Measurements from ENCODE around the gene KIAA0930.
"Not testable (repeated sequence)": the region's sequence is repeated elsewhere in the genome, so short reads cannot be mapped to it uniquely, and the experiment has no call there.

Gene KIAA0930

GRCh38 chr22:45200860-45201511, 39.7 kb downstream of the KIAA0930 start:
- DNase-seq (ENCODE audit: low spot score) = no peak

- DNase-seq (ENCODE audit: low spot score) = no peak
Observed at GRCh38 chr22:45200230-45200629, 40.5 kb downstream of the KIAA0930 start.

- no peak for DNase-seq (ENCODE audit: low spot score)
Observed at GRCh38 chr22:45199723-45200122, 41.0 kb downstream of the KIAA0930 start.

- no peak for DNase-seq (ENCODE audit: low spot score)
Observed at GRCh38 chr22:45198463-45198795, 42.3 kb downstream of the KIAA0930 start.

GRCh38 chr22:45197606-45198462, 42.9 kb downstream of the KIAA0930 start:
- DNase-seq (ENCODE audit: low spot score) = no peak

GRCh38 chr22:45196926-45197605, 43.6 kb downstream of the KIAA0930 start:
- no peak for DNase-seq (ENCODE audit: low spot score)

GRCh38 chr22:45196308-45196707, 44.4 kb downstream of the KIAA0930 start:
- DNase-seq (ENCODE audit: low spot score) = no peak

- DNase-seq (ENCODE audit: low spot score) = no peak
Observed at GRCh38 chr22:45195616-45196015, 45.1 kb downstream of the KIAA0930 start.

GRCh38 chr22:45194686-45195085, 46.0 kb downstream of the KIAA0930 start:
- DNase-seq (ENCODE audit: low spot score) = no peak

GRCh38 chr22:45192701-45193187, 48.0 kb downstream of the KIAA0930 start:
- DNase-seq (ENCODE audit: low spot score) = no peak

- not testable (repeated sequence) for DNase-seq (ENCODE audit: low spot score)
Observed at GRCh38 chr22:45191746-45192145, 48.9 kb downstream of the KIAA0930 start.

- no peak for DNase-seq (ENCODE audit: low spot score)
Observed at GRCh38 chr22:45190202-45190872, 50.4 kb downstream of the KIAA0930 start.

GRCh38 chr22:45188779-45189178, 51.9 kb downstream of the KIAA0930 start:
- DNase-seq (ENCODE audit: low spot score) = no peak

GRCh38 chr22:45187891-45188290, 52.8 kb downstream of the KIAA0930 start:
- no peak for DNase-seq (ENCODE audit: low spot score)

GRCh38 chr22:45185718-45186514, 54.8 kb downstream of the KIAA0930 start:
- no peak for DNase-seq (ENCODE audit: low spot score)

- no peak for DNase-seq (ENCODE audit: low spot score)
Observed at GRCh38 chr22:45183974-45184373, 56.7 kb downstream of the KIAA0930 start.

- no peak for DNase-seq (ENCODE audit: low spot score)
Observed at GRCh38 chr22:45181766-45182165, 58.9 kb downstream of the KIAA0930 start.

GRCh38 chr22:45181240-45181639, 59.5 kb downstream of the KIAA0930 start:
- DNase-seq (ENCODE audit: low spot score) = no peak

GRCh38 chr22:45180146-45180679, 60.5 kb downstream of the KIAA0930 start:
- no peak for DNase-seq (ENCODE audit: low spot score)

GRCh38 chr22:45179276-45180049, 61.2 kb downstream of the KIAA0930 start:
- no peak for DNase-seq (ENCODE audit: low spot score)
